H9 (cell line): ENCODE measurements around the gene AMD1. TPM values are rescaled to one million over a fixed set of nuclear protein-coding genes. Genes with fewer than 3 reads are reported as not detected.

ENCODE experiments used
- DNase-seq: peaks from one replicate; pipeline ENCODE4 v3.0.0-alpha.2; 2017
- H2AFZ ChIP-seq: one replicate; pipeline ENCODE4 v1.6.1; 2013; ENCODE audit warnings: mild to moderate bottlenecking, low read length, control low read depth, moderate library complexity
- H2AK5ac ChIP-seq: 2 replicates; pipeline ENCODE4 v1.6.1; 2013; ENCODE audit warnings: low read length, control low read depth, mixed read lengths; ENCODE audit not compliant: insufficient read length
- H2BK120ac ChIP-seq: one replicate; pipeline ENCODE4 v1.6.1; 2013; ENCODE audit warnings: low read depth, mild to moderate bottlenecking, low read length, control low read depth, inconsistent platforms; ENCODE audit not compliant: poor library complexity, severe bottlenecking
- H2BK12ac ChIP-seq: 2 replicates; pipeline ENCODE4 v1.6.1; 2013; ENCODE audit warnings: low read length, control low read depth, mixed read lengths, low read depth; ENCODE audit not compliant: insufficient read length
- H2BK15ac ChIP-seq: 2 replicates; pipeline ENCODE4 v1.6.1; 2013; ENCODE audit warnings: low read depth, low read length, control low read depth
- H2BK20ac ChIP-seq: one replicate; pipeline ENCODE4 v1.6.1; 2013; ENCODE audit warnings: low read depth, mild to moderate bottlenecking, low read length, control low read depth, inconsistent platforms; ENCODE audit not compliant: poor library complexity, severe bottlenecking
- H2BK5ac ChIP-seq: 2 replicates; pipeline ENCODE4 v1.6.1; 2013; ENCODE audit warnings: low read length, control low read depth, mixed read lengths; ENCODE audit not compliant: insufficient read length
- H3K14ac ChIP-seq: 2 replicates; pipeline ENCODE4 v1.6.1; 2013; ENCODE audit warnings: low read length, control low read depth; ENCODE audit not compliant: insufficient read depth
- H3K18ac ChIP-seq: 2 replicates; pipeline ENCODE4 v1.6.1; 2013; ENCODE audit warnings: low read depth, mild to moderate bottlenecking, mixed read lengths, low read length, control low read depth; ENCODE audit not compliant: insufficient read length
- H3K23ac ChIP-seq: 2 replicates; pipeline ENCODE4 v1.6.1; 2013; ENCODE audit warnings: low read length, control low read depth, mixed read lengths, low read depth; ENCODE audit not compliant: insufficient read length
- H3K23me2 ChIP-seq: 2 replicates; pipeline ENCODE4 v1.6.1; 2013; ENCODE audit warnings: low read depth, mild to moderate bottlenecking, mixed read lengths, low read length, control low read depth; ENCODE audit not compliant: insufficient read length, poor library complexity, severe bottlenecking
- H3K27ac ChIP-seq: 2 replicates; pipeline ENCODE4 v1.5.1; 2013; ENCODE audit warnings: low read length, control low read depth, mixed read lengths, low read depth; ENCODE audit not compliant: insufficient read length
- H3K27me3 ChIP-seq: 2 replicates; pipeline ENCODE4 v1.6.1; 2013; ENCODE audit warnings: low read length, control low read depth, inconsistent platforms; ENCODE audit not compliant: insufficient read depth
- H3K4ac ChIP-seq: 2 replicates; pipeline ENCODE4 v1.6.1; 2013; ENCODE audit warnings: low read depth, mild to moderate bottlenecking, control low read depth, inconsistent platforms, low read length, moderate library complexity
- H3K4me1 ChIP-seq: 2 replicates; pipeline ENCODE4 v1.6.1; 2013; ENCODE audit warnings: low read length, control low read depth, inconsistent platforms; ENCODE audit not compliant: insufficient read depth
- H3K4me2 ChIP-seq: 2 replicates; pipeline ENCODE4 v1.6.1; 2013; ENCODE audit warnings: low read length, control low read depth, mixed read lengths; ENCODE audit not compliant: insufficient read length, insufficient read depth
- H3K56ac ChIP-seq: 2 replicates; pipeline ENCODE4 v1.6.1; 2013; ENCODE audit warnings: low read depth, mild to moderate bottlenecking, mixed read lengths, low read length, control low read depth; ENCODE audit not compliant: insufficient read length
- H3K79me1 ChIP-seq: 2 replicates; pipeline ENCODE4 v1.6.1; 2013; ENCODE audit warnings: low read depth, mild to moderate bottlenecking, moderate library complexity, low read length, control low read depth, inconsistent platforms; ENCODE audit not compliant: insufficient read depth, poor library complexity, severe bottlenecking
- H3K79me2 ChIP-seq: 2 replicates; pipeline ENCODE4 v1.6.1; 2013; ENCODE audit warnings: low read length, control low read depth, inconsistent platforms; ENCODE audit not compliant: insufficient read depth
- H3K9ac ChIP-seq: 2 replicates; pipeline ENCODE4 v1.6.1; 2013; ENCODE audit warnings: low read length, control low read depth, mixed read lengths; ENCODE audit not compliant: insufficient read length; ENCODE audit errors: extremely low read depth
- H3K9me3 ChIP-seq: one replicate; pipeline ENCODE4 v1.6.1; 2013; ENCODE audit warnings: low read depth, low read length, inconsistent platforms; ENCODE audit not compliant: control insufficient read depth
- H3T11ph ChIP-seq: one replicate; pipeline ENCODE4 v1.6.1; 2013; ENCODE audit warnings: mild to moderate bottlenecking, low read length, control low read depth, inconsistent platforms
- H4K20me1 ChIP-seq: one replicate; pipeline ENCODE4 v1.6.1; 2013; ENCODE audit not compliant: control insufficient read depth, insufficient read length, insufficient read depth
- H4K5ac ChIP-seq: 2 replicates; pipeline ENCODE4 v1.6.1; 2013; ENCODE audit warnings: low read depth, mild to moderate bottlenecking, mixed read lengths, low read length, control low read depth; ENCODE audit not compliant: insufficient read length
- H4K8ac ChIP-seq: replicated peaks from 2 replicates; pipeline ENCODE4 v1.6.1; 2013; ENCODE audit warnings: low read length, control low read depth, mixed read lengths, low read depth; ENCODE audit not compliant: insufficient read length
- H4K91ac ChIP-seq: 2 replicates; pipeline ENCODE4 v1.6.1; 2013; ENCODE audit warnings: low read depth, mild to moderate bottlenecking, moderate library complexity, mixed read lengths, low read length, control low read depth; ENCODE audit not compliant: insufficient read length
- H3K27ac Mint-ChIP-seq, 3 experiments: 2 replicates in 2 of 3; 3 replicates in 1 of 3; pipeline ENCODE4 v1.8.0; 2020 to 2021; ENCODE audit warnings: mixed read lengths in 3 of 3, mild to moderate bottlenecking in 1 of 3, moderate library complexity in 1 of 3
- H3K27me3 Mint-ChIP-seq: 2 replicates; pipeline ENCODE4 v1.8.0; 2021; ENCODE audit warnings: low read depth, mild to moderate bottlenecking, moderate library complexity, mixed read lengths
- H3K36me3 Mint-ChIP-seq, 3 experiments: 2 replicates in 2 of 3; 3 replicates in 1 of 3; pipeline ENCODE4 v1.8.0; 2020 to 2021; ENCODE audit warnings: low read depth in 3 of 3, mixed read lengths in 3 of 3; ENCODE audit not compliant: insufficient read depth in 1 of 3
- H3K4me1 Mint-ChIP-seq, 2 experiments: 2 replicates each; pipeline ENCODE4 v1.8.0; 2020; ENCODE audit warnings: mixed read lengths in 2 of 2
- H3K4me3 Mint-ChIP-seq, 2 experiments: 2 replicates in 1 of 2; 3 replicates in 1 of 2; pipeline ENCODE4 v1.8.0; 2020 to 2021; ENCODE audit warnings: mild to moderate bottlenecking in 2 of 2, mixed read lengths in 2 of 2, moderate library complexity in 1 of 2
- H3K9me3 Mint-ChIP-seq, 2 experiments: 2 replicates in 1 of 2; 3 replicates in 1 of 2; pipeline ENCODE4 v1.8.0; 2020; ENCODE audit warnings: mild to moderate bottlenecking in 2 of 2, mixed read lengths in 2 of 2, moderate library complexity in 1 of 2
- CTCF ChIP-seq: fragments of 200-600 bp; sonication (generic); conservative IDR thresholded peaks from 3 replicates; pipeline ENCODE4 v1.8.0; 2021; ENCODE audit warnings: antibody characterized with exemption, mild to moderate bottlenecking
- WGBS: extraction: QIAGEN DNeasy Blood & Tissue Kit; methylation state at CpG from one replicate; pipeline ENCODE4 v1.1.7; 2013; ENCODE audit warnings: missing lambda C conversion rate, low lambda C conversion rate, mixed read lengths; ENCODE audit not compliant: insufficient read length; ENCODE audit errors: extremely low coverage; 5-methylcytosine and 5-hydroxymethylcytosine counted together
- total RNA-seq: library from RNA; stranded (reverse); gene quantifications from 2 replicates; pipeline ENCODE4 v1.2.1, GENCODE V29; 2021

AMD1 gene
- total RNA-seq, 1 experiment from 2014 or later: 162 TPM

DNA sequence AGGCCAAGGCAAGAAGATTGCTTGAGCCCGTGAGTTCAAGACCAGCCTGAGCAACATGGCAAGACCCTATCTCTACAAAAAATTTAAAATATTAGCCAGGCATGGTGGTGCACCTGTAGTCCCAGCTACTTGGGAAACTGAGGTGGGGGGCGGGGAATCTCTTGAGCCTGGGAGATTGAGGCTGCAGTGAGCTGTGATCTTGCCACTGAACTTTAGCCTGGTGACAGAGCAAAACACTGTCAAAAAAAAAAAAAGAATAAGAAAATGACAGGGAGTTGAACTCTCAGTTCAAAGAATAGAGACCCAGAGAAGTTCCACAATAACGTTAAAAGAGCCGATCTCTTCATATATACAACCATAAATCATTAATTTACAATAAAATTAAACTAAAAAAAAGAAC lies 24.8 kb upstream of the AMD1 start:
- Histone ChIP-seq H2BK12ac (no peak overlapping the region), H4K5ac (no peak overlapping the region), H3K9me3 (no peaks in the 10 kb centered on the region), H2BK120ac (no peak overlapping the region), H3K14ac (no peak overlapping the region), H4K91ac (no peak overlapping the region), H3K23me2 (no peaks in the 10 kb centered on the region), H3K56ac (no peak overlapping the region), H3K9ac (no peak overlapping the region), H3K79me2 (no peaks in the 10 kb centered on the region), H3T11ph (no peak overlapping the region), H2AFZ (no peak overlapping the region), H3K79me1 (no peaks in the 10 kb centered on the region), H3K4me1 (no peaks in the 10 kb centered on the region), H4K20me1 (no peaks in the 10 kb centered on the region), H4K8ac (no peak overlapping the region), H3K27me3 (no peaks in the 10 kb centered on the region), H3K4ac (no peak overlapping the region), H3K27ac (no peak overlapping the region), H3K4me2 (no peak overlapping the region), H2BK20ac (no peak overlapping the region), H2AK5ac (no peak overlapping the region), H2BK15ac (no peak overlapping the region), H2BK5ac (no peak overlapping the region), H3K18ac (no peak overlapping the region), H3K23ac (no peak overlapping the region)
- Mint-ChIP-seq H3K27me3 (no peaks in the 10 kb centered on the region; the same call in none of the 2 replicates), H3K36me3 (no peaks in the 10 kb centered on the region), H3K9me3 (no peaks in the 10 kb centered on the region), H3K4me1 (no peaks in the 10 kb centered on the region), H3K4me3 (no peak overlapping the region), H3K27ac (no peak overlapping the region)
- no peak for TF ChIP-seq CTCF
- WGBS: 100% methylated on average over 1 of the region's 4 CpGs
- DNase-seq: no peak
